ENCODE results near the gene GINM1.

The GINM1 gene, protein sequence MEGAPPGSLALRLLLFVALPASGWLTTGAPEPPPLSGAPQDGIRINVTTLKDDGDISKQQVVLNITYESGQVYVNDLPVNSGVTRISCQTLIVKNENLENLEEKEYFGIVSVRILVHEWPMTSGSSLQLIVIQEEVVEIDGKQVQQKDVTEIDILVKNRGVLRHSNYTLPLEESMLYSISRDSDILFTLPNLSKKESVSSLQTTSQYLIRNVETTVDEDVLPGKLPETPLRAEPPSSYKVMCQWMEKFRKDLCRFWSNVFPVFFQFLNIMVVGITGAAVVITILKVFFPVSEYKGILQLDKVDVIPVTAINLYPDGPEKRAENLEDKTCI

GRCh38 chr6:149565527-149566409 is at the start of gene GINM1:
Gene GINM1 (plus strand): TSS chr6:149566375. CDS start chr6:149566415, 40 bp downstream.
- peak; percentile 98 for DNase-seq

DNA sequence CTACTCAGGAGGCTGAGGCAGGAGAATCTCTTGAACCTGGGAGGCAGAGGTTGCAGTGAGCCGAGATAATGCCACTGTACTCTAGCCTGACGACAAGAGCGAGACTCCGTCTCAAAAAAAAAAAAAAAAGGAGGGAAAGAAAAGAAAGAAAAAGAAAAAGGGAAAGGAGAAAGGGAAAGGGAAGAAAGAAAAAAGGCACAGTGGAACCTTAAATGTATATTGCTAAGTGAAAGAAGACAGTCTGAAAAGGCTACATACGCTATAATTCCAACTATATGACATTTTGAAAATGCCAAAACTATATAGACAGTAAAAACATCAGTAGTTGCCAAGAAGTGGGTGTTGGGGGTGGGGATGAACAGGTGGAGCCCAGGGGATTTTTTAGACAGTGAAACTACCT is 36.5 kb upstream of the GINM1 start:
- DNase-seq, result no peak

DNA sequence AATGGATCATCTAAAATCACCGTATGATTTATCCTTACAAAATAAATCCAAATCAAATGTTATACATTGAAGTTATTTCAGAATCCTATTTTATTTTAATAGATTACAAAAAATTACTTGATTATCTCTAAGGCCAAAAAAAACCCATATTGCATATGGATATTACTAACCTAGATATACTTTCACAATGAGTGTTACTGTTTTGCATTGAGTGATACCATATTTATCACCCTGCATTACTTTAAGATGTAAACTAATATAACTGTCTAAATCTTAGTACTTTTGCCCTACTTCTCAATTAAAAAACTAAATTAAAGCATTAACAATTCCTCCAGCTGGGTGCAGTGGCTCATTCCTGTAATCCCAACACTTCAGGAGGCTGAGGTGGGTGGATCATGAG is 31.4 kb upstream of the GINM1 start:
- DNase-seq, result no peak

GRCh38 chr6:149541139-149541538 is 25.0 kb upstream of the GINM1 start:
- no peak for DNase-seq

DNA sequence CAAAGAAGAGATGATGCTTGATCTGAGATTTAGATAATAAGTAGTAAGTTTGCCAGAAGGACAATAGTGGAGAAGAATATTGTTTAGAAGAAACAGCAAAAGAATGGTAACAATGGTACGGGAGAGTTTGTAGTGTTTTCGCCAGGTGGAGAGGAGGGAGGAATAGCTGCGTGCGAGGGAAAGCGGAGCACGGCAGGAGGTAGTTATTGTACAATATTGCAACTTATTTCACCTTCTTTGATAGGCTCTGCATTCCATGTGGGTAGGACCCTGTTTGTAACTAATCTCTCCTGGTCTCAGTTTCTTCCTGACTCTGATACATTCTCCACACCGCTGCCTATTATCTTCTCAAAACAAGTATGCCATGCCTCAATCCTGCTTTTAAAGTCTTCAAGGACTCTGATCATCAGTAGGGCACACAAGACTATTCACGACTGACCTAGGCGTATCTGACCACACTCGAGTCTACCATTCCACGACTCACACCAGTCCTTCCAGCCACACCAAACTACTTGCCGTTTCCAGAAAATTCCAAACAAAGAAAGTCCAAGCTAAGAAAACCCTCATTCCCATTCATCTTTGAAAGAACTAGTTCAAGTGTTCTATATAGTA is 21.4 kb upstream of the GINM1 start:
- DNase-seq, result no peak

- peak; percentile 72 for DNase-seq
These were observed 20.9 kb upstream of the GINM1 start for GRCh38 chr6:149545258-149545753.

DNA sequence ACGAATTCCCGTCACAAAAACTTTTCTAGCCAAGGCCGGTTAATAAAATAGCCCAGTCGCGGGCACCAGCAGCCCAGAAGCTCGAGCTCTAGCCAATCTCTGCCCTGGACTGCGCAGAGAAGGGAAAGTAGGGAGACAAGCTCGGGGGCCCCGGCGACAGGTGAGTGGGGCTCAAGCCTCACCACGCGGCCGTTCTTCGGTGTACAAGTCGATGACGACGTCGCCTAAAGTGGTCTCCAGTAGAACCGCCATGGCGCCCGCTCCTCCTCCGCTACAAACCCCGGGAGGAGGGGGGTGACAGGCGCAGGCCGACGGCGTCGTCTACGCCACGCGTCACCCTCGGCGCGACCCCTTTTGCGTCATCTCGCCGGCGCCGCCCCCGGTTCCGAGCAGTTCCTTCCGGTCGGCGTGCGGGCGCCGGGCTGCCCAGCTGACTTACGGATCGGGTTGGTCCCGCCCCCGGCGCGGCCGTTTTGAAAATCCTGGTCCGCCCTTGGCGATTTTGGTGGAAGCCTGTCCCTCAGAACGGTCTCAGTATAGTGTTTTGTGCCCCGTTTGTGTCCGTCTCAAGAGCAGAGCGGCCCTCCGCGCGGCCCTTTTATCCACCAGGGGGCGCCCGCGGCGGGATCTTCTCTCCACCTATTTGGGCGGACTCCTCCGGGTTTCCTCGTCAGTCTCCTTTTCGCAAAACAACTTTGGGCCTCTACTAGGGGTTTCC is 20.3 kb upstream of the GINM1 start, which contains the start of gene PPIL4:
Gene PPIL4, minus strand, starts transcription at position 290 of the 718 bp plus-strand sequence. Its CDS starts 38 bp downstream, at position 252.
- DNase-seq, result peak; percentile 98

GRCh38 chr6:149551920-149552319 is 14.3 kb upstream of the GINM1 start:
- DNase-seq, result no peak

DNA sequence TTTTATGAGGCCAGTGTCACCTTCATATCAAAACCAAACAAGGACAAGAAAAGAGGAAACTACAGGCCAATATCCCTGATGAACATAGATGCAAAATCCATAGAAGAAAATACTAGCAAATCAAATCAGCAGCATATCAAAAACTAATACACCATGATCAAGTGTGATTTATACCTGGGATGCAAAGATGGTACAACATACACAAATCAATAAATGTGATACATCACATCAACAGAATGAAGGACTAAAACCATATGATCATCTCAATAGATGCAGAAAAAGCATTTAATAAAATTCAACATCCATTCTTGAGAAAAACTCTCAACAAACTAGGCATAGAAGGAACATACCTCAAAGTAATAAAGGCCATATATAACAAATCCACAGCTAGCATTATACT is 8.1 kb upstream of the GINM1 start:
- no peak for DNase-seq

DNA sequence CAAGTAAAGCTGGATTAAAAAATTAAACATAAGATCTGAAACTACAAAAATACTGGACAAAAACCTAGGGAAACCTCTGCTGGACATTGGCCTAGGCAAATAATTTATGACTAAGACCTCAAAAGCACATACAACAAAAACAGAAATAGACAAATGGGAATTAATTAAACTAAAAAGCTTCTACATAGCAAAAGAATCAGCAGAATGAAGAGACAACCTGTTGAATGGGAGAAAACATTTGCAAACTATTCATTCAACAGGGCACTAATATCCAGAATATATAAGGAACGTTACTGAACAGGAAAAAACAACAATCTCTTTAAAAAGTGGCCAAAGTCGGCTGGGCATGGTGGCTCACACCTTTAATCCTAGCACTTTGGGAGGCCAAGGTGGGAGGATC is 6.8 kb upstream of the GINM1 start:
- DNase-seq, result no peak

DNA sequence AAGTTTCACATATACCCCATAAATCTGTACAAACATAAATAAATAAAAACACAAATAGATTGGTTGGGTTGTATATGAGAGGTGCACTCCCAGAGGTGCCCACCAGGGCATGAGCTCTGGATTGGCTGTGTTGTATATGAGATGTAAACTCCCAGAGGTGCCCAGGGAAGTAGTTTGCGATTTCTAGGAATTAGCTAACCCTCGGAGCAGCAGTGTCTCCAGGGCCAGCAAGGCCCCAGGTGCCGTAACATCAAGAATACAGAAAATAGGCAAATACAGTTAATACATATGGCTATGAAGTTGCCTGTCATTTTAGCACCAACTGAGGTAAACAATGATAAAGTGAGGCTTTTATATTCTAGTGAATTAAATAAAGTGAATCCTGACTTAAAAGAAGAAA is 5.4 kb upstream of the GINM1 start:
- peak; percentile 59 for DNase-seq

- DNase-seq, result no peak
These were observed 2.8 kb upstream of the GINM1 start for GRCh38 chr6:149563203-149563927.

GRCh38 chr6:149563928-149564325 is 2.2 kb upstream of the GINM1 start:
- DNase-seq, result no peak

GRCh38 chr6:149566410-149567193 is 427 bp downstream of the GINM1 start:
- DNase-seq, result peak; percentile 76

DNA sequence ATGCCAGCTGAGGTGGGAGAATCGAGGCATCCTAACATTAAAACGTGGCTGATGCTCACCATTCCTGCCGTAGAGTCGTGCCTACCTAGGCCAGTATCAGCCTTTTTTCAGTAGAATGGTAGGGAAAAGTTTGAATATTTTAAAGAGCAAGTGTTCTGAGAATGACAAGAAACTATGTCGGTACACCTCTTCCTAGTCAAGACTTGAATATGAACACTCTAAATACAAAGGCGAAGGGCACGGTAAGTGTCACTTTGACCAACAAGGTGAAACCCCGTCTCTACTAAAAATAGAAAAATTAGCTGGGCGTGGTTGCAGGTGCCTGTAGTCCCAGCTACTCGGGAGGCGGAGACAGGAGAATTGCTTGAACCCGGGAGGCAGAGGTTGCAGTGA is 1.0 kb downstream of the GINM1 start:
- no peak for DNase-seq

DNA sequence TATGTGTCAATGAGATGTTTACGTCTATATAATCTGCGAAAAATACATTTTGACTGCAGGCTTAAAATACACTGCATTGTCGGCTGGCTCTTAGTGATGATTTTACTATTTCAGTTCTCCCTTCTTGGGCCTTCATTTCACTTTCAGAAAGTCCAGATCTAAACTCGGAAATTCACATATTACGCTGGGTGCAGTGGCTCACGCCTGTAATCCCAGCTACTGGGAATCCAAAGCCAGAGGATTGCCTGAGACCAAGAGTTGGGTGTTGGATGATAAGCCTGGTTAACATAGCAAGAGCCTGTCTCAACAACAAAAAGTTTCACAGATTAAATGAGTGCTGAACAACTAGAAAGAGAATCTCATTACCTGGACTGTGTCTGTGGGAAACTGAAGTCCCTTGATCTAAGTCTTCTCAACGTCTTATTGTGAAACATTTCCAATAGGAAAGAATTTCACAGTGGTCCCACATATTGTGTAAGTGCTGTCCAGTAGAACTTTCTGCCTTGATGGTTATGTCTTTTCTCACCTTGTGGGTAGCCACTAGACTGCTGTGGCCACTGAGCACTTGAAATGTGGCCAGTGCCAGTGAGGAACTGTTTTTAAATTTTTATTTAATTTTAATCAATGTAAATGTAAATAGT is 1.9 kb downstream of the GINM1 start:
- DNase-seq, result no peak

DNA sequence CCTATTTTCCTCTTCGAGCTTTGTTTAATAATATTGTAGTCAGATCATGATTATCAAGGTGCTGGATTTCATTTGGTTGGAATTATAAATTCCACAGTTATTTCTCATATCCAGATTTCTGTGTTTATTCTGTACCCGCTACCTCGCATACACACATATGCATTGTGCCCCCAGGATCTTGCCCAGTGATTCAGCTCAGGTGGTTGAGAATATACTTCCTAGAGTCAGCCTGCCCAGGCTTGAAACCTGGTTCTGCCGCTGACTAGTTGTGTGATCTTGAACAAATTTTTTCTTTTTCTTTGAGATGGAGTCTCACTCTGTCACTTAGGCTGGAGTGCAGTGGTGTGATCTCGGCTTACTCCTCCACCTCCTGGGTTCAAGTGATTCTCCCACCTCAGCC is 14.7 kb downstream of the GINM1 start:
- DNase-seq, result no peak

DNA sequence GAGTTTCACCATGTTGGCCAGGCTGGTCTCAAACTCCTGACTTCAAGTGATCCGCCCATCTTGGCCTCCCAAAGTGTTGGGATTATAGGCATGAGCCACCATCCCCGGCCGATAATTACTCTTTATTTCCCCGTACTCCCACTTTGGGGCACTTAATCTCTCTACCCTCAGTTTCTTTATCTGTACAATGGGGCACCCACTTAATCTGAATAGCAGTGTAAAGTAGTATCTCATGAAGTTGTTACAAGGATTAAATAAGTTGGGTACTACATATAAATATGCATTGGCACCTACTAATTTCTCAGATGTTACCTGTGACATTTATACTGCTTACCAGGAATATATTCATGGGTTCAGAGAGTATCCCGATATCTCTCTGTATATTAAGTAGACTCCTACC is 15.2 kb downstream of the GINM1 start:
- no peak for DNase-seq

GRCh38 chr6:149586149-149586548 is 20.0 kb downstream of the GINM1 start:
- no peak for DNase-seq

GRCh38 chr6:149592983-149593382 is 26.8 kb downstream of the GINM1 start:
- no peak for DNase-seq

DNA sequence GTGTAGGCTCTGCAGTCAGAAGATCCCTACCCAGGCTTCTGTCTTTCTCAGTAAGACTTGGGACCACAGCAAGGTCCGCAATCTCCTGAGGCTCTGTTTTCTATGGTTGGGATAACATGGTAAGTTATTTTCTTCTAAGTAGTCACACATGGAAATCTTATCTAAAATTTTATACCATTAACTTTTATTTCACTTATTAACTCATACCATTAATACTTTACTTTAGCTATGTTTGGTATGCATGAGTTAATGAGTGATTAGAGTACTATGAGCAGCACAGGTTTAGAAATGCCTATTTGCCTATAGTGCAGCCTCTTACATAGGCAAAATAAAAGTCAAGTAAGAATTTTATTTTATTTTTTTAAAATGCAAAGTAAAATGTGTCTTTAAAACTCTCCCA is 27.2 kb downstream of the GINM1 start:
- no peak for DNase-seq

All from OCI-M1 (cell line).